Right lung (tissue), 10 donors: Measurements from ENCODE around the gene RNF19B. TPM values are rescaled to one million over a fixed set of nuclear protein-coding genes. Genes with fewer than 3 reads are reported as not detected.
A peak's percentile ranks its signal among the peaks of the same experiment; 100 is the strongest.

Source experiments
- DNase-seq, 2 donors: peaks; one replicate each; pipeline ENCODE4 v3.0.0-alpha.2; 2013
- long read RNA-seq, 8 donors: transcript quantifications; one replicate each; lab custom pipeline, GENCODE V29; 2026
- polyA plus RNA-seq, 5 donors: library from polyadenylated mRNA; unstranded; fragments of 120-200 nt; gene quantifications; one replicate each; pipeline versions ENCODE4 v1.2.1 to v1.2.3, GENCODE V29; 2013; ENCODE audit warnings: inconsistent platforms in 1 of 5, low replicate concordance in 1 of 5; ENCODE audit not compliant: insufficient read length in 5 of 5, insufficient read depth in 1 of 5

The RNF19B gene, protein sequence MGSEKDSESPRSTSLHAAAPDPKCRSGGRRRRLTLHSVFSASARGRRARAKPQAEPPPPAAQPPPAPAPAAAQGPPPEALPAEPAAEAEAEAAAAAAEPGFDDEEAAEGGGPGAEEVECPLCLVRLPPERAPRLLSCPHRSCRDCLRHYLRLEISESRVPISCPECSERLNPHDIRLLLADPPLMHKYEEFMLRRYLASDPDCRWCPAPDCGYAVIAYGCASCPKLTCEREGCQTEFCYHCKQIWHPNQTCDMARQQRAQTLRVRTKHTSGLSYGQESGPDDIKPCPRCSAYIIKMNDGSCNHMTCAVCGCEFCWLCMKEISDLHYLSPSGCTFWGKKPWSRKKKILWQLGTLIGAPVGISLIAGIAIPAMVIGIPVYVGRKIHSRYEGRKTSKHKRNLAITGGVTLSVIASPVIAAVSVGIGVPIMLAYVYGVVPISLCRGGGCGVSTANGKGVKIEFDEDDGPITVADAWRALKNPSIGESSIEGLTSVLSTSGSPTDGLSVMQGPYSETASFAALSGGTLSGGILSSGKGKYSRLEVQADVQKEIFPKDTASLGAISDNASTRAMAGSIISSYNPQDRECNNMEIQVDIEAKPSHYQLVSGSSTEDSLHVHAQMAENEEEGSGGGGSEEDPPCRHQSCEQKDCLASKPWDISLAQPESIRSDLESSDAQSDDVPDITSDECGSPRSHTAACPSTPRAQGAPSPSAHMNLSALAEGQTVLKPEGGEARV
- 10 to 100 TPM; 10.2 to 13.2 (median 12.1) TPM for polyA plus RNA-seq
- long read RNA-seq, donor 1, partial matches to known transcripts, result 0 of 4 reads
- long read RNA-seq, donor 1, other reads (novel, unspliced or antisense), result 0 of 4 reads
- long read RNA-seq, donor 2, partial matches to known transcripts, result 0 of 2 reads
- long read RNA-seq, donor 2, other reads (novel, unspliced or antisense), result 0 of 2 reads
- long read RNA-seq, donor 3, partial matches to known transcripts, result 0 of 3 reads
- long read RNA-seq, donor 3, other reads (novel, unspliced or antisense), result 0 of 3 reads
- long read RNA-seq, donor 4, partial matches to known transcripts, result 0 of 1 reads
- long read RNA-seq, donor 4, other reads (novel, unspliced or antisense), result 0 of 1 reads
- long read RNA-seq, donor 5, partial matches to known transcripts, result 0 of 1 reads
- long read RNA-seq, donor 5, other reads (novel, unspliced or antisense), result 0 of 1 reads
- long read RNA-seq, donor 6, partial matches to known transcripts, result 0 of 5 reads
- long read RNA-seq, donor 6, other reads (novel, unspliced or antisense), result 0 of 5 reads
- long read RNA-seq, donor 7, partial matches to known transcripts, result 0 of 2 reads
- long read RNA-seq, donor 7, other reads (novel, unspliced or antisense), result 0 of 2 reads
- long read RNA-seq, donor 8, result 0 reads

- peak; percentile 90 for DNase-seq
Observed at GRCh38 chr1:32964461-32965250, at the start of gene RNF19B. TSS of gene RNF19B (minus strand) at chr1:32964809. CDS start at chr1:32964685, 124 bp downstream.

- no peak for DNase-seq
Observed at GRCh38 chr1:33013791-33014190, 49.2 kb upstream of the RNF19B start.

GRCh38 chr1:33012165-33012564 lies 47.6 kb upstream of the RNF19B start:
- DNase-seq, result no peak

GRCh38 chr1:33010932-33011731 lies 46.5 kb upstream of the RNF19B start:
- DNase-seq, result no peak

GRCh38 chr1:33009561-33009960 lies 45.0 kb upstream of the RNF19B start:
- no peak for DNase-seq

GRCh38 chr1:33008051-33008914 lies 43.7 kb upstream of the RNF19B start:
- no peak for DNase-seq

- no peak for DNase-seq
Observed at GRCh38 chr1:33007190-33008050, 42.8 kb upstream of the RNF19B start.

DNA sequence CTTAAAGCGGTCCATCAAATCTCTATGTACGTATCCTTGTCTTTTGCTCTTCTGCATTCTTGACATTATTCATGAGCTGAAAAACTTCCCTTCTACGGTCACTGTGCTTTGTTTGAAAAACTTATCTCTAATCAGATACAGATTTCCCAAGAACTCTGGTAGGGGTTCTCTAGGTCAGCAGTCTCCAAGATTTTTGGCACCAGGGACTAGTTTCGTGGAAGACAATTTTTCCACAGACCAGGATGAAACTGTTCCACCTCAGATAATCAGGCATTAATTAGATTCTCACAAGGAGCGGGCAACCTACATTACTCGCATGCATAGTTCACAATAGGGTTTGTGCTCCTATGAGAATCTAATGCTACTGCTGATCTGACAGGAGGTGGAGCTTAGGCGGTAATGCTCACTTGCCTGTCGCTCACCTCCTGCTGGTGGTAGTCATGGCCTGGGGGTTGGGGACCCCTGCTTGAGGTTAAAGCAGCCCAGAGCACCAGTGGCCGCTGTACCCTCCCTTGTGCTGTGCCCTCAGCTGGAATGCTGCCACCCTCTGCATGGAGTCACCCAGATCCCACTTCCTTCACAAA lies 41.3 kb upstream of the RNF19B start:
- DNase-seq, result no peak

GRCh38 chr1:33005117-33005837 lies 40.7 kb upstream of the RNF19B start:
- no peak for DNase-seq

DNA sequence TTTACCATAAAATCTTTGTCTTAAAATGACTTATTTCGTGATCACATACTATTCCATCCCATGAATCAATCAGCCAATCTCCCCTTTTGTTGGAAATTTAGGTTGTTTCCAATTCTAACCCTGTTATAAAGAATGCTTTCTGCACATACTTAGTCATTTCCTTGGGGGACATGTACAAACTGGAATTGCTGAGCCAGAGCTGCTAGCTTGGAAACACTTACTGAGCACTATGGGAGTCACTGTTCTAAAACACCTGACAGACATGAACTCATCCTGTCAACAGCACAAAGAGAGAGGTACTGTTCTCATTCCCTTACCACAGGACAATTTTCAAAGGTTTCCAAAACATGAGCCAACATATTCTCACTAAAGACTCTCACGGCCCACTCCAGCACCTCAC lies 40.0 kb upstream of the RNF19B start:
- no peak for DNase-seq

DNA sequence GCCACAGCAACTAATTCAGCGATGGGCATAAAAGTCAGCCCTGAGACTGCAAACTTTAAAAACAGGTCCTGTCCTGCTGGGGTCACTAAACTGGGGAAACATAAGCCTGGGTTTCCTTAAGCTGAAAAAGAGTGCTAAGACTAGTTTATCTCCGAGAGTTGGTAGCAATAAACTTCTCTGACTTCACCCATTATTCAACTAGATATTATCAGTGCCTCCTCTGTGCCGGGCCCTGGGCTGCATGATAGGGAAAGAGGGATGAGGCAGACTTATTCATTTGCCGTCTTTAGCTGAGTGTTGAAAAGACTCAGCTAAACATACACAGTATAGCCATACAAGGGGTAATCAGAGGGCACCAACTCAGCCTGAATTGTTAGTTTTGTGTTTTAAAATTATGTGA lies 39.0 kb upstream of the RNF19B start:
- DNase-seq, result no peak

GRCh38 chr1:33002006-33002405 lies 37.4 kb upstream of the RNF19B start:
- no peak for DNase-seq

DNA sequence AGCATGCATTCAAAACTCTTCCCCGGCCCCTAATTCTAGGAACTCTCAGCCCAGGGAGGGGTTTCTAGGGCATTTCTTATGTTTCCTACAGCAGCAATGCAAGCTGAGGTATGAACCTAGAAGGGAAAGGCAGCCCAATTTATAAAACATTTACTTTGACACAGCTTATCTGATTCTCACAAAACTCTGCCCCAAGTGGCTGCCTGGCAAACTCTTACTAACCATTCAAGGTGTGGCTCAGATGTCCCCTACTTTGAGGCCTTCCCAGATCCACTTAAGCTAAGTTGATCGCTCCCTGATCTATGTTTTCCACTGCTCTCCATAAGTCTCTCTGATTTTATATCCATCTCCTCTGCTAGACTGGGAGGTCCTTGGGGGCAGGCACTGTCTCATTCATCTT lies 36.7 kb upstream of the RNF19B start:
- no peak for DNase-seq

- DNase-seq, result no peak
Observed at GRCh38 chr1:33000427-33001026, 35.9 kb upstream of the RNF19B start.

GRCh38 chr1:32998997-32999396 lies 34.4 kb upstream of the RNF19B start:
- DNase-seq, result no peak

- no peak for DNase-seq
Observed at GRCh38 chr1:32998064-32998463, 33.5 kb upstream of the RNF19B start.
